Type B pancreatic cell (in vitro differentiated cells): ENCODE data around the gene LSM14A. TPM values are rescaled to one million over a fixed set of nuclear protein-coding genes. Genes with fewer than 3 reads are reported as not detected.
"Not testable (repeated sequence)": the region's sequence is repeated elsewhere in the genome, so short reads cannot be mapped to it uniquely, and the experiment has no call there.

Source experiments
- DNase-seq: peaks from one replicate; pipeline ENCODE4 v3.0.0; 2021; ENCODE audit warnings: mixed read lengths; ENCODE audit not compliant: unreplicated experiment; ENCODE audit errors: extremely low spot score
- H3K27ac Mint-ChIP-seq: 2 replicates; pipeline ENCODE4 v1.8.0; 2021; ENCODE audit warnings: mild to moderate bottlenecking, mixed read lengths
- H3K27me3 Mint-ChIP-seq: 2 replicates; pipeline ENCODE4 v1.8.0; 2021; ENCODE audit warnings: mixed read lengths
- H3K36me3 Mint-ChIP-seq: 2 replicates; pipeline ENCODE4 v1.8.0; 2021; ENCODE audit warnings: mixed read lengths
- H3K4me1 Mint-ChIP-seq: one replicate; pipeline ENCODE4 v1.8.0; 2021; ENCODE audit warnings: mixed read lengths; ENCODE audit not compliant: unreplicated experiment
- H3K4me3 Mint-ChIP-seq: 2 replicates; pipeline ENCODE4 v1.8.0; 2021; ENCODE audit warnings: mild to moderate bottlenecking, mixed read lengths
- H3K9me3 Mint-ChIP-seq: 2 replicates; pipeline ENCODE4 v1.8.0; 2021; ENCODE audit warnings: mixed read lengths
- CTCF ChIP-seq: fragments of 200-600 bp; sonication (generic); conservative IDR thresholded peaks from 2 replicates; pipeline ENCODE4 v1.5.0; 2021; ENCODE audit warnings: antibody characterized with exemption, mild to moderate bottlenecking
- total RNA-seq: library from RNA; stranded (reverse); gene quantifications from 2 replicates; pipeline ENCODE4 v1.2.1, GENCODE V29; 2021; ENCODE audit warnings: low replicate concordance

Gene LSM14A
- total RNA-seq, 1 donor from 2014 or later = 112 TPM

GRCh38 chr19:34237283-34237682 is 65.0 kb downstream of the LSM14A start:
- H3K4me3 Mint-ChIP-seq = no peak overlapping the region
- no peak for TF ChIP-seq CTCF

GRCh38 chr19:34237939-34238338 is 65.6 kb downstream of the LSM14A start:
- H3K36me3 Mint-ChIP-seq = peaks cover 3% of the 10 kb centered on the region
- peaks cover 4% of the 10 kb centered on the region for H3K9me3 Mint-ChIP-seq
- DNase-seq = no peak
- H3K4me3 Mint-ChIP-seq = no peak overlapping the region
- no peak overlapping the region for H3K27ac Mint-ChIP-seq
- peaks cover 10% of the 10 kb centered on the region for H3K4me1 Mint-ChIP-seq
- H3K27me3 Mint-ChIP-seq = no peaks in the 10 kb centered on the region
- TF ChIP-seq CTCF = no peak

More at GRCh38 chr19:34237283-34237682, 65.0 kb downstream of the LSM14A start:
- DNase-seq = no peak
- H3K4me1 Mint-ChIP-seq = peaks cover 13% of the 10 kb centered on the region
- H3K27me3 Mint-ChIP-seq = no peaks in the 10 kb centered on the region
- H3K27ac Mint-ChIP-seq = no peak overlapping the region
- peaks cover 4% of the 10 kb centered on the region for H3K9me3 Mint-ChIP-seq
- peaks cover 3% of the 10 kb centered on the region for H3K36me3 Mint-ChIP-seq

DNA sequence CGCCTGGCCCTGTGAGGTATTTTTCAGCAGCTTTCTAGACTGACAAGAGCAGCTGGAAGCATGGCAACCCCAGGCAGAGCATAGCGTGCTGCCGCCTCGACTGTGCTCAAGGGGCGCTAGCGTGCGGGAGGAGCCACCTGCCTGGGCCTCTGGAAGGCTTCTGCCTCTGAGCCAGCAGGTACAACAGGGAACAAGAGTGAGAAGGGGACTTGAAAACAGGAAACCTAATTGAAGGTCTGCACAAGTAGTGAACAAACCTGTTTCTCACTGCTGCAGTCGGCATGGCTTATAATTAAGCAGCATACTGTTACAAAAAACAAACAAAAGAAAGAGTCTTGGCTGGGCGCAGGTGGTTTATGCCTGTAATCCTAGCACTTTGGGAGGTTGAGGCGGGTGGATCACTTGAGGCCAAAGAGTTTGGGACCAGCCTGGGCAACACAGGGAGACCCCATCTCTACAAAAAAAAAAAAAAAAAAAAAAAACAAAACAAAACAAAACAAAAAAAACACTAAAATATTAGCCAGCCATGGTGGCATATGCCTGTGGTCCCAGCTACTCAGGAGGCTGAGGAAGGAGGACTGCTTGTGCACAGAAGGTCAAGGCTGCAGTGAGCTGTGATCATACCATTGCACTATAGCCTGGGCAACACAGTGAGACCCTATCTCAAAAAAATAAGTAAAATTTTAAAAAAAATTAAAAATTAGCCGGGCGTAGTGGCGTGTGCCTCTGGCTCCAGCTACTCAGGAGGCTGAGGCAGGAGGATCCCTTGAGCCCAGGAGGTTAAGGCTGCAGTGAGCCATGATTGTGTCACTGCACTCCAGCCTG is 69.4 kb downstream of the LSM14A start:
- H3K4me1 Mint-ChIP-seq = peaks cover 5% of the 10 kb centered on the region
- H3K27ac Mint-ChIP-seq = peak overlapping the region; percentile 89
- H3K4me3 Mint-ChIP-seq = no peak overlapping the region
- H3K9me3 Mint-ChIP-seq = peaks cover 4% of the 10 kb centered on the region
- DNase-seq = peak; percentile 75
- peak; percentile 68 for TF ChIP-seq CTCF
- no peaks in the 10 kb centered on the region for H3K27me3 Mint-ChIP-seq
- peaks cover 3% of the 10 kb centered on the region for H3K36me3 Mint-ChIP-seq

DNA sequence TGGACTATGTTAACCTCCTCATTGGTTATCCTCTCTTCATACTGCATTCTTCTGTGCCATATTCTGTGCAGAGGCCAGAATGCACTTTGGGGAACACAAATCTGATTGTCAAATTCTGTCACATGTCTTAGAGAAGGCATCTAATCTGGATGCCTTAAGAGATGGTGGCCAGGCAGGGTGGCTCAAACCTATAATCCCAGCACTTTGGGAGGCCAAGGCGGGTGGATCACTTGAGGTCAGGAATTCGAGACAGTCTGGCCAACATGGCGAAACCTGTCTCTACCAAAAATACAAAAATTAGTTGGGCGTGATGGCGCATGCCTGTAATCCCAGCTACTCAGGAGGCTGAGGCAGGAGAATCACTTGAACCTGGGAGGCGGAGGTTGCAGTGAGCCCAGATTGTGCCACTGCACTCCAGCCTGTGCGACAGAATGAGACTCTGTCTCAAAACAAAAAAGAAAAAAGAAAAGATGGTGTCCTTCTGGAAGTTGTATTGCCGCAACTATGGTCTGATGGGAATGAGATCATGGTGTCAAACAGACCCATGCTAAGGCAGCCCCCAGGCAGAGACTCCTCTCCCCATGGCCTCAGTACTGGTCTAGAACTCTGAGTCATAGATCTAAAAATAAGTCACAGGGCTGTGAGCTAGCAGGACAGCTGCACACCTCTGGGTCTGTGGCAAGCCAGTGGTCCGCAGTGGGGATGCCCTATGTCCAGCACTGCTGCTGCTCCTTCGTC is 71.0 kb downstream of the LSM14A start:
- peak overlapping the region; percentile 26 for H3K27ac Mint-ChIP-seq
- not testable (repeated sequence) for H3K27me3 Mint-ChIP-seq, H3K9me3 Mint-ChIP-seq, H3K36me3 Mint-ChIP-seq, H3K4me1 Mint-ChIP-seq, DNase-seq, H3K4me3 Mint-ChIP-seq

DNA sequence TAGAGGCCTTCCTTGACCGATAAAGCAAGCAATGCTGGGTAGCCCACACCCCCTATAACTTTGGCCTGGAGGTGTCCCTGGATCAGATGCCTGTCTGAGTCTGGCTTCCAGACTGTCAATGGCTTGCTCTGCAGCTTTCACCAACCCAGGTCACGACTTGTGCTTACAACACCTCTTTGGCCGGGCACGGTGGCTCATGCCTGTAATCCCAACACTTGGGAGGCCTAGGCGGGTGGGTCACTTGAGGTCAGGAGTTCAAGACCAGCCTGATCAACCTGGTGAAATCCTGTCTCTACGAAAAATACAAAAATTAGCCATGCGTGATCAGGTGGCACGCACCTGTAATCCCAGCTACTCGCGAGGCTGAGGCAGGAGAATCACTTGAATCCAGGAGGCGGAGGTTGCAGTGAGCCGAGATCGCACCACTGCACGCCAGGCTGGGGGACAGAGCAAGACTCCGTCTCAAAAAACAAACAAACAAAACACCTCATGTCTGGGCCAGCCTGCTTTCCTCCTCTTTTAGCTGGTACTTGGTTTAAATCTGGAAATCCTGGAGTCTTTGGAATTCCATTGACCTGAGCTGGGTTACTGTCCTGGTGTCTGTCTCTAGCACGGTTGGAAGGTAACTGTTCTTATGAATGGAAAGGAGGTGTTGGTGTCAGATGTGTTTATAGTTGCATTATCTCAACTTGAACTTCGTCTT is 71.7 kb downstream of the LSM14A start:
- no peak for TF ChIP-seq CTCF
- no peak overlapping the region for H3K27ac Mint-ChIP-seq
- no peak for DNase-seq
- H3K4me1 Mint-ChIP-seq = peaks cover 5% of the 10 kb centered on the region
- no peak overlapping the region for H3K4me3 Mint-ChIP-seq
- H3K36me3 Mint-ChIP-seq = peaks cover 3% of the 10 kb centered on the region
- H3K27me3 Mint-ChIP-seq = no peaks in the 10 kb centered on the region
- H3K9me3 Mint-ChIP-seq = peaks cover 4% of the 10 kb centered on the region
